HCT116 (cell line): Measurements from ENCODE around the gene NAV3. TPM values are rescaled to one million over a fixed set of nuclear protein-coding genes. Genes with fewer than 3 reads are reported as not detected.

Experiments
- ATAC-seq: fragments of 200-7000 bp; cut with Tn5 transposase; 2 replicates; pipeline ENCODE4 v1.9.1; 2020; ENCODE audit warnings: mild to moderate bottlenecking, moderate library complexity
- BruUV-seq: library from RNA; stranded (reverse); fragments of 400-500 nt; replicated peaks from 2 replicates; lab custom pipeline; 2021; lab: Mats Ljungman, UMichigan
- CTCF ChIA-PET: fragments of 300-600 bp; sonication (Branson Sonifier 250); formaldehyde crosslinking; loops from one replicate; lab custom pipeline; 2021; ENCODE audit warnings: antibody characterized with exemption; lab: Charles Lee
- POLR2A ChIA-PET: fragments of 300-600, 350-600 bp; sonication (Branson Sonifier 250); formaldehyde crosslinking; loops from one replicate; lab custom pipeline; 2021; ENCODE audit warnings: antibody characterized with exemption; lab: Charles Lee
- RAD21 ChIA-PET, 2 experiments: fragments of 300-600 bp; sonication (Branson Sonifier 250); formaldehyde crosslinking; loops; one replicate each; lab custom pipeline; 2023; ENCODE audit warnings: low total read pairs in 2 of 2; ENCODE audit not compliant: uncharacterized antibody in 2 of 2, unreplicated experiment in 2 of 2, low non-redundant PET in 1 of 2; lab: Charles Lee
- DNase-seq: peaks from one replicate; pipeline ENCODE4 v3.0.0-alpha.2; 2010; ENCODE audit warnings: low read depth, low spot score
- H2AFZ ChIP-seq: fragments of 200-600 bp; shearing (Covaris generic), sonication (generic); 2 replicates; pipeline ENCODE4 v1.6.1; 2017; ENCODE audit warnings: low read depth, mixed run types, mixed read lengths, antibody characterized with exemption, low read length; ENCODE audit not compliant: poor library complexity, severe bottlenecking
- H3K27ac ChIP-seq: 2 replicates; pipeline ENCODE4 v1.5.1; 2012; ENCODE audit warnings: low read depth, low read length
- H3K27me3 ChIP-seq: fragments of 200-600 bp; sonication (generic); 2 replicates; pipeline ENCODE4 v1.6.1; 2016; ENCODE audit warnings: mixed run types, low read length, mixed read lengths; ENCODE audit not compliant: insufficient read depth
- H3K36me3 ChIP-seq, 2 experiments: fragments of 200-500 bp in 1 of 2; fragments of 200-600 bp in 1 of 2; sonication (Bioruptor generic) in 1 of 2; sonication (generic) in 1 of 2; 2 replicates each; pipeline versions ENCODE4 v1.5.1 to v1.6.1; 2014 to 2016; ENCODE audit warnings: low read length in 2 of 2, inconsistent platforms in 1 of 2, mixed read lengths in 1 of 2, mixed run types in 1 of 2; ENCODE audit not compliant: insufficient read depth in 2 of 2, control insufficient read depth in 1 of 2
- H3K4me1 ChIP-seq, 2 experiments: fragments of 200-600 bp in 1 of 2; sonication (generic) in 1 of 2; 2 replicates each; pipeline versions ENCODE4 v1.5.1 to v1.6.1; 2012 to 2017; ENCODE audit warnings: low read length in 2 of 2, inconsistent platforms in 1 of 2, mild to moderate bottlenecking in 1 of 2, mixed read lengths in 1 of 2, mixed run types in 1 of 2, moderate library complexity in 1 of 2; ENCODE audit not compliant: insufficient read depth in 2 of 2, control insufficient read depth in 1 of 2
- H3K4me2 ChIP-seq: fragments of 200-600 bp; sonication (generic); 2 replicates; pipeline ENCODE4 v1.6.1; 2017; ENCODE audit warnings: mixed run types, low read length, mixed read lengths
- H3K4me3 ChIP-seq, 2 experiments: fragments of 200-600 bp in 1 of 2; sonication (generic) in 1 of 2; replicated peaks in 1 of 2; 2 replicates each; pipeline ENCODE4 v1.5.1; 2011 to 2016; ENCODE audit warnings: low read length in 2 of 2, control low read depth in 1 of 2, low read depth in 1 of 2, mild to moderate bottlenecking in 1 of 2, mixed read lengths in 1 of 2, mixed run types in 1 of 2
- H3K79me2 ChIP-seq: fragments of 200-600 bp; sonication (generic); 2 replicates; pipeline ENCODE4 v1.6.1; 2017; ENCODE audit warnings: mild to moderate bottlenecking, mixed run types, low read length, moderate library complexity, mixed read lengths; ENCODE audit not compliant: insufficient read depth
- H3K9ac ChIP-seq: fragments of 200-600 bp; sonication (generic); 2 replicates; pipeline ENCODE4 v1.6.1; 2016; ENCODE audit warnings: low read length, mixed read lengths
- H3K9me2 ChIP-seq: fragments of 200-600 bp; sonication (generic), shearing (Covaris generic); 2 replicates; pipeline ENCODE4 v1.6.1; 2017; ENCODE audit warnings: mixed run types, mild to moderate bottlenecking, moderate library complexity; ENCODE audit not compliant: insufficient read depth
- H3K9me3 ChIP-seq, 2 experiments: fragments of 200-500 bp in 1 of 2; fragments of 200-600 bp in 1 of 2; sonication (Bioruptor generic) in 1 of 2; sonication (generic) in 1 of 2; 2 replicates each; pipeline ENCODE4 v1.6.1; 2014 to 2017; ENCODE audit warnings: low read length in 2 of 2, mixed read lengths in 2 of 2, inconsistent platforms in 1 of 2, low read depth in 1 of 2, mild to moderate bottlenecking in 1 of 2, mixed run types in 1 of 2, moderate library complexity in 1 of 2; ENCODE audit not compliant: control insufficient read depth in 1 of 2, insufficient read depth in 1 of 2
- H4K20me1 ChIP-seq: fragments of 200-600 bp; sonication (generic), shearing (Covaris generic); 2 replicates; pipeline ENCODE4 v1.6.1; 2017; ENCODE audit warnings: mixed run types, mild to moderate bottlenecking, moderate library complexity; ENCODE audit not compliant: insufficient read depth
- CBX3 ChIP-seq: IDR thresholded peaks from 2 replicates; pipeline ENCODE4 v1.6.1; 2012; ENCODE audit warnings: low read depth
- EZH2 ChIP-seq: fragments of 200-600 bp; sonication (generic); IDR thresholded peaks from 2 replicates; pipeline ENCODE4 v1.6.1; 2017; ENCODE audit warnings: antibody characterized with exemption, mixed run types
- JUND ChIP-seq: IDR thresholded peaks from 2 replicates; pipeline ENCODE4 v1.6.1; 2012
- POLR2A ChIP-seq: IDR thresholded peaks from 2 replicates; pipeline ENCODE4 v1.7.0; 2011; ENCODE audit warnings: borderline replicate concordance; ENCODE audit not compliant: insufficient read depth, insufficient read length; ENCODE audit errors: extremely low read depth
- POLR2AphosphoS5 ChIP-seq: IDR thresholded peaks from 2 replicates; pipeline ENCODE4 v1.6.1; 2011; ENCODE audit warnings: mild to moderate bottlenecking, low read depth, low read length, moderate library complexity
- RAD21 ChIP-seq: IDR thresholded peaks from 2 replicates; pipeline ENCODE4 v1.6.1; 2012; ENCODE audit warnings: low read depth, mild to moderate bottlenecking
- REST ChIP-seq: IDR thresholded peaks from 2 replicates; pipeline ENCODE4 v1.6.1; 2012; ENCODE audit warnings: low read depth
- SP1 ChIP-seq: IDR thresholded peaks from 2 replicates; pipeline ENCODE4 v1.6.1; 2012; ENCODE audit warnings: low read depth
- SRF ChIP-seq: IDR thresholded peaks from 2 replicates; pipeline ENCODE4 v1.6.1; 2012; ENCODE audit warnings: low read depth
- TCF7L2 ChIP-seq: IDR thresholded peaks from 2 replicates; pipeline ENCODE4 v1.7.0; 2011; ENCODE audit warnings: borderline replicate concordance, inconsistent platforms; ENCODE audit not compliant: insufficient read depth, insufficient read length; ENCODE audit errors: extremely low read depth
- ZBTB33 ChIP-seq: IDR thresholded peaks from 2 replicates; pipeline ENCODE4 v1.6.1; 2011; ENCODE audit warnings: mild to moderate bottlenecking, low read length, moderate library complexity; ENCODE audit not compliant: insufficient replicate concordance; ENCODE audit errors: extremely low read depth
- ZFX ChIP-seq: fragments of 450-650 bp; IDR thresholded peaks from 2 replicates; pipeline ENCODE4 v1.6.1; 2017
- intact Hi-C: fragments of 100-400 bp; cut with micrococcal nuclease; formaldehyde crosslinking; loops from 2 replicates; pipeline ENCODE4 v1.10.0; 2022
- total RNA-seq: library from RNA; stranded (reverse); gene quantifications from one replicate; pipeline ENCODE4 v1.2.1, GENCODE V29; 2021; ENCODE audit not compliant: unreplicated experiment
- TF ChIP-seq, protein P1 (sequence below), 3 experiments: fragments of 200-600 bp in 1 of 3; sonication (generic) in 1 of 3; IDR thresholded peaks in 2 of 3; conservative IDR thresholded peaks in 1 of 3; 2 replicates each; pipeline ENCODE4 v1.5.1; 2012 to 2017; ENCODE audit warnings: low read depth in 2 of 3, low read length in 2 of 3, antibody characterized with exemption in 1 of 3, borderline replicate concordance in 1 of 3, control low read depth in 1 of 3, mild to moderate bottlenecking in 1 of 3, mixed read lengths in 1 of 3, mixed run types in 1 of 3, moderate library complexity in 1 of 3; ENCODE audit not compliant: insufficient read depth in 1 of 3
- TF ChIP-seq, protein P2 (sequence below): IDR thresholded peaks from 2 replicates; pipeline ENCODE4 v1.6.1; 2012

NAV3 gene
- total RNA-seq, 1 experiment from 2014 or later = 7.8 TPM

DNA sequence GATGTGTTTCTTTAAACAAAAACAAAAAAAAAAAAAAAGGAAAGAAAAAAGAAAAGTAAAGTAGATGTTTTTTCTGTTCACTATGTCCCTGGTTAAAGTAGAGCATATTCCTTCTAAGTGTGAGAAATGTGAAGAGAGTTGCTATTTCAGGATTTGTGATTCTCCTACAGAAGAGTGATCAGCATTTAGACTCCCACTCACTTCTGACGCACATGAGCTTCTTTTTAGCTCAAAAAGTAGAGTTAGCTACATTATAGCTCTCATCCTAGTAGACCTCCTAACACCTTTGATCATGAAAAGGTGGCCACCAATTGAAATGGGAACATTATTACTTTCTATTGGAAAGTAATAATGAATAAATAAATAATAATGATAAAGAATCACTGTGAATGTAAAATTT is 368.2 kb downstream of the NAV3 start:
- ATAC-seq (no peak), DNase-seq (no peak)
- H3K9me2 ChIP-seq = no peaks in the 10 kb centered on the region
- POLR2A ChIA-PET = no interaction called here
- CTCF ChIA-PET = no interaction called here
- no peak overlapping the region for H2AFZ ChIP-seq
- no peaks in the 10 kb centered on the region for H3K9me3 ChIP-seq
- H3K27ac ChIP-seq = no peak overlapping the region
- H3K36me3 ChIP-seq = no peaks in the 10 kb centered on the region
- H4K20me1 ChIP-seq = no peaks in the 10 kb centered on the region
- RAD21 ChIA-PET = no interaction called here
- H3K9ac ChIP-seq = no peak overlapping the region
- H3K27me3 ChIP-seq = no peaks in the 10 kb centered on the region
- no peaks in the 10 kb centered on the region for H3K79me2 ChIP-seq
- no peak overlapping the region for H3K4me2 ChIP-seq
- intact Hi-C loops = no loop called here
- H3K4me3 ChIP-seq = no peak overlapping the region
- TF ChIP-seq POLR2A = no peak
- no peak for TF ChIP-seq REST
- TF ChIP-seq SRF = no peak
- TF ChIP-seq POLR2AphosphoS5 = no peak
- no peak for TF ChIP-seq SP1
- TF ChIP-seq CBX3 = no peak
- TF ChIP-seq TCF7L2 = no peak
- no TSS peak for BruUV-seq
- no peaks in the 10 kb centered on the region for H3K4me1 ChIP-seq

DNA sequence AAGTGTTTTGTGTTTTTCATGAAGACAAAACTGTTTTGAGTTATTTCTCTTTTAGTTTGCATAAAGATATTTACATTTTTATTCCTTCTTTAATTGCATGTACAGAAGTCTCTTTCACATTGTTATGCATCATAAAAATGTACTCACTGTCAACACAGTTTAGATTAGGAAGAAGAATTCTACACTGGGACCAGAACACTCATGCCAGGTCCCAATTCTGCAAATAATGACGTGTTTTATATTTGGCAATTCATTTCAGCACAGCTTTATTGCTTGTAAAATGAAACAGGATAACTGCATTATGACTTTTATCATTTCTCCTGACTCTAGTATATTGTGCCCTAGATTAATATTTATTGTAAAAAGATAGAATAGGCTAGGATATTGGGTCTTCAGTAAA is 369.2 kb downstream of the NAV3 start:
- Histone ChIP-seq H3K27me3 (no peaks in the 10 kb centered on the region), H3K4me2 (no peak overlapping the region), H3K4me1 (no peaks in the 10 kb centered on the region), H3K36me3 (no peaks in the 10 kb centered on the region), H4K20me1 (no peaks in the 10 kb centered on the region), H3K9ac (no peak overlapping the region), H3K9me3 (no peaks in the 10 kb centered on the region), H2AFZ (no peak overlapping the region), H3K79me2 (no peaks in the 10 kb centered on the region), H3K4me3 (no peak overlapping the region), H3K27ac (no peak overlapping the region), H3K9me2 (no peaks in the 10 kb centered on the region)
- BruUV-seq = no TSS peak
- ChIA-PET RAD21 (no interaction called here), POLR2A (no interaction called here), CTCF (no interaction called here)
- intact Hi-C loops = no loop called here
- ATAC-seq = no peak
- no peak for DNase-seq
- TF ChIP-seq ZBTB33 (no peak), CBX3 (no peak), EZH2 (no peak), ZFX (no peak), RAD21 (no peak), POLR2A (no peak), JUND (no peak)
- TF ChIP-seq, protein P1, sequence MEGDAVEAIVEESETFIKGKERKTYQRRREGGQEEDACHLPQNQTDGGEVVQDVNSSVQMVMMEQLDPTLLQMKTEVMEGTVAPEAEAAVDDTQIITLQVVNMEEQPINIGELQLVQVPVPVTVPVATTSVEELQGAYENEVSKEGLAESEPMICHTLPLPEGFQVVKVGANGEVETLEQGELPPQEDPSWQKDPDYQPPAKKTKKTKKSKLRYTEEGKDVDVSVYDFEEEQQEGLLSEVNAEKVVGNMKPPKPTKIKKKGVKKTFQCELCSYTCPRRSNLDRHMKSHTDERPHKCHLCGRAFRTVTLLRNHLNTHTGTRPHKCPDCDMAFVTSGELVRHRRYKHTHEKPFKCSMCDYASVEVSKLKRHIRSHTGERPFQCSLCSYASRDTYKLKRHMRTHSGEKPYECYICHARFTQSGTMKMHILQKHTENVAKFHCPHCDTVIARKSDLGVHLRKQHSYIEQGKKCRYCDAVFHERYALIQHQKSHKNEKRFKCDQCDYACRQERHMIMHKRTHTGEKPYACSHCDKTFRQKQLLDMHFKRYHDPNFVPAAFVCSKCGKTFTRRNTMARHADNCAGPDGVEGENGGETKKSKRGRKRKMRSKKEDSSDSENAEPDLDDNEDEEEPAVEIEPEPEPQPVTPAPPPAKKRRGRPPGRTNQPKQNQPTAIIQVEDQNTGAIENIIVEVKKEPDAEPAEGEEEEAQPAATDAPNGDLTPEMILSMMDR (IDR thresholded peaks at IDR 0.05 in 2 of 3, conservative IDR thresholded peaks at IDR 0.05 in 1 of 3; ENCODE audit: borderline replicate concordance in 1 of 3, insufficient read depth in 1 of 3, low read depth in 2 of 3, low read length in 2 of 3) = no peak
- TF ChIP-seq, protein P2, sequence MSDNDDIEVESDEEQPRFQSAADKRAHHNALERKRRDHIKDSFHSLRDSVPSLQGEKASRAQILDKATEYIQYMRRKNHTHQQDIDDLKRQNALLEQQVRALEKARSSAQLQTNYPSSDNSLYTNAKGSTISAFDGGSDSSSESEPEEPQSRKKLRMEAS = no peak
